ENCODE data around the gene METTL14.

METTL14 gene

DNA sequence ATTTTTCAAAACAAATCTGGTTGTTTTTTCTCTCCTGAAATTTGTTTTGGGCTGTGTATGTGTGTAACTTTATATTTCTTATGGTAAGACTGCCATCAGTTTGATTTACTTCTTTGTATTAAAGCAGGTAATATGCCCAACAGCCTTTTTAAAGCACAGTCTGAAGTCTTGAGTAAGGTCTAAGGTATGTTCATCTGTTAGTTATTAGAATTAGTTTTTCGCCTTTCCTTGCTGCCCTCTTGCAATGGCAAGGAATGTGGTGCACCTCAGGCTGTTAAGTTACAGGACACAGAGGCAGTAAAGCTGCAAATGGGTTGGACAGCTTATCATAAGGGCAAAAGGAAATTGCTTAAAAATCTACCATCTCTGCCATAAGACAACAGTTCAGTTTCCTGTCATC lies 71.8 kb downstream of the METTL14 start:
- in situ Hi-C loops (cut with MboI; ENCODE audit: low sequenced_read_pairs): loop anchor here (25.0 kb wide), 1 partner anchor 205 kb away; no protein-coding TSS in a partner anchor

DNA sequence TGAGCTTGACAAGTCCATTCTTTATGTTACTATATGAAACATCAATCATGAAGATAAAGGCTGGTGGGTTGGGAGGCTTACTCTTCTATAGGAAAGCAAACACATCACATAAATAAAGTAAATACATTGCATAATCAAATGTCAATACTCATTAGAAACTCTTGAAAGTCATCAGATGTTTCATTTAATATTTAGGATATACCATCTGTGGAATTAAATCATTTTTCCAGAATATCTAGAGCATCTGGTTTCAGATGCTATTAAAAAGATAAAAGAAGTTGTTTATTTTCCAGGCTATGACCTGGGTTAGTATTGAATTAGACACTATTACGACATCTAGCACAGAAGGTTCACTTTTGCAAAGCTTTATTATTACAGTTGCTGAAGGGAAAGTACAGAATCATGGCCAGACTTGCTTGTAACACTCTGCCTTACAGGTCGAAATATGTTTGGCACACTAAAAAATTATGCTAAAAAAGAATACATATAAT lies 72.6 kb downstream of the METTL14 start:
- in situ Hi-C loops (cut with MboI; ENCODE audit: low sequenced_read_pairs): loop anchor here (25.0 kb wide), 1 partner anchor 204 kb away; no protein-coding TSS in a partner anchor

DNA sequence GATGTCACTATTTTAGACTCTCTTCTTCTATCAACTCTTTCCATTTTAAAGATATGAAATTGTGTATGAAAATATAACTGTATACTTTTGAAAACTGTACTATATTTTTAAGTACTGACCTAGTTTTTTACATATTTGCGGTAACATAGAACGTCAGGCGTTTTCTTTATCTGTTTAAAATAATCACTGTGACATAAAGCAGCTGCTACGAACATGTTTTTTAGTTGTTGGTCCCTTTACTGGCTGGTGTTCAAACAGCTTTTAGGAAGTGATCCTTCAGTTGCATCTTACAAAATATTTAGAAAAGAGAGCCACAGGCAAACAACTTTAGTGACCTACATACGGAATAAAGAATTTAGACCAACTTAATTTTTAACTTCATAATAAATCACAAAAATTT lies 73.1 kb downstream of the METTL14 start:
- in situ Hi-C loops (cut with MboI; ENCODE audit: low sequenced_read_pairs): loop anchor here (25.0 kb wide), 1 partner anchor 204 kb away; no protein-coding TSS in a partner anchor

DNA sequence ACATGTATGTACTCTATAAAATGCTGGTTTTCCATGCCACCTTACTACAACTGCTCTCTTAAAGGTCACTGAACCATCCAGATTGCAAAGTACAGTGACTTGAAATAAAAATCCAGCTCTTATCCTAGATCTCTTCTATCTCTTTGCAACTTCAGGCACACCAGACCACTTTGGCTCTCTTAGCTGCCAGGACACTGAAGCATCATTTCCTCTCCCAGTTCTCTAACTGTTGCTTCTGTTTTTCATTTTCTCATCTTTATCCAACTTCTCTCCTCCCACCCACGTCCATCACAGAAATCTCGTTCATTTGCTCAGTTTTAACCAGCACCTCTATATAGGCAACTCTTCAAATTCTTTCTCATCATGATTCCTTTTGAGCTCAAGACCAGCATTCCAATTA lies 74.3 kb downstream of the METTL14 start:
- in situ Hi-C loops (cut with MboI; ENCODE audit: low sequenced_read_pairs): loop anchor here (25.0 kb wide), 1 partner anchor 203 kb away; no protein-coding TSS in a partner anchor

DNA sequence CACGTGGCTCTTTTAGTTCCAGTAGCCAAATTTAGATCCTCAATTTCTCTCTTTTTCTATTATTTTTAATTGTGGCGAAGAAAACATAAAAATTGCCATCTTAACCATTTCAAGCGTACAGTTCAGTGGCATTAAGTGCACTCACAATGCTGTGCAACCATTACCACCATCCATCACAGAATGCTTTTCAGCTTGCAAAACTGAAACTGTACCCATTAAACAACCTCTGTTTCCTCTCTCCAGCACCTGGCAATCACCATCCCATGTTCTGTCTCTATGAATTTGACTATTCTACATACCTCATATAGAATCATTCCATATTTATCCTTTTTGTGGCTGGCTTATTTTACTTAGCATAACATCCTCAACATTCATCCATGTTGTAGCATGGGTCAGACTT lies 74.9 kb downstream of the METTL14 start:
- in situ Hi-C loops (cut with MboI; ENCODE audit: low sequenced_read_pairs): loop anchor here (25.0 kb wide), 1 partner anchor 202 kb away; no protein-coding TSS in a partner anchor

DNA sequence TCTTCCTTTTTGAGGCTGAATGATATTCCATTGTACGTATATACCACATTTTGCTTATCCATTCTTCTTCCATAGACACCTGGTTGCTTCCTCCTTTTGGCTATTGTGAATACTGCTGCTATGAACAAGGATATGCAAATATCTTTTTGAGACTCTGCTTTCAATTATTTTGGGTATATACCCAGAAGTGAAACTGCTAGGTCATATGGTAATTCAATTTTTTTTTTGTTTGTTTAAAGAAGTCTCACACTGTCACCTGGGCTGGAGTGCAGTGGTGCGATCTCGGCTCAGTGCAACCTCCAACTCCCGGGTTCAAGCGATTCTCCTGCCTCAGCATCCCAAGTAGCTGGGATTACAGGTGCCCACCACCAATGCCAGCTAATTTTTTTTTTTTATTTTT lies 75.3 kb downstream of the METTL14 start:
- in situ Hi-C loops (cut with MboI; ENCODE audit: low sequenced_read_pairs): loop anchor here (25.0 kb wide), 1 partner anchor 202 kb away; no protein-coding TSS in a partner anchor

DNA sequence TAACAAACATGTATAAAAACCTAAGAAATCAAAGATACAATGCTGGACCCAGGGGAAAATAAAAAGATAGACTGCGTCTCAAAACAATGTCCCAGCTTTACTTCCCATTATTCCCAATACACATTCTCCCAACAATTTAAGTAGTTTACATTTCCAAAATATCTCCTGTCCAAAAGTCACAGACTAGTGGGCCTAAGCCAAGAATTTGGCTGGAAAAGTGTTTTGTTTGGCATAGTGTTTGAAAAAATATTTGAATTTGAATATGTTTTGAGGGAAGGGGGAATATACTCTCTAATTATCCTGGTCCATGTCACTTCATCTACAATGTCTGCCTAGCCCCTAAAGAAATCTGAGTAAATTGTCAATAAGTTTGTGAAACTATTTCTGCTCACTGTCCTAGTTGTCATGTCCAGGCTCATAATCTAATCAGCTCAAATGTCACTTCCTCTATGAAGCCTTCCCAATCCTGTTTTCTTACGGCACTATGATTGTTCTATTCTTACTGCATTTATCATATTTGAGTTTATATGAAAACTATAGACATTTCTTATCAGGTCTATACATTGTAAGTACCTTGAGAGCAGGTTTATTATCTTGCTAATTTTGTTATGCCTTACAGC lies 76.3 kb downstream of the METTL14 start:
- in situ Hi-C loops (cut with MboI; ENCODE audit: low sequenced_read_pairs): loop anchor here (25.0 kb wide), 1 partner anchor 201 kb away; no protein-coding TSS in a partner anchor

DNA sequence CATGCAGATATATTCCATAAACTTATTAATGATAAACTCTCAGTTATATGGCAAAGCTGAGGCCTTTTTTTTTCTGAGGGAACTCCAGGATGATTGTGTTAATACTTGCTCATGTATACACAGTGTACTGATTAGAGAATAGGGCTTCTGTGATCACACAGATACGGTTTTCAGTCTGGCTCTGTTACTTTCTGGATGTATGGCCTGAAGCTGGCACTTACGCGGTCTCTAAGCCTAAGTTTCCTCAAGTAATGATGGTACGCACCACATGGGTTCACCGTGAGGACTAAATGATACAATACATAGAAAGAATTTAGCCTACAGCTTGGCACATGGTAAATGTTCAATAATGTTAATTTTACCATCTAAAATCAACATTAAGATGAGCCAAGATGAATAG lies 77.0 kb downstream of the METTL14 start:
- in situ Hi-C loops (cut with MboI; ENCODE audit: low sequenced_read_pairs): loop anchor here (25.0 kb wide), 1 partner anchor 200 kb away; no protein-coding TSS in a partner anchor

DNA sequence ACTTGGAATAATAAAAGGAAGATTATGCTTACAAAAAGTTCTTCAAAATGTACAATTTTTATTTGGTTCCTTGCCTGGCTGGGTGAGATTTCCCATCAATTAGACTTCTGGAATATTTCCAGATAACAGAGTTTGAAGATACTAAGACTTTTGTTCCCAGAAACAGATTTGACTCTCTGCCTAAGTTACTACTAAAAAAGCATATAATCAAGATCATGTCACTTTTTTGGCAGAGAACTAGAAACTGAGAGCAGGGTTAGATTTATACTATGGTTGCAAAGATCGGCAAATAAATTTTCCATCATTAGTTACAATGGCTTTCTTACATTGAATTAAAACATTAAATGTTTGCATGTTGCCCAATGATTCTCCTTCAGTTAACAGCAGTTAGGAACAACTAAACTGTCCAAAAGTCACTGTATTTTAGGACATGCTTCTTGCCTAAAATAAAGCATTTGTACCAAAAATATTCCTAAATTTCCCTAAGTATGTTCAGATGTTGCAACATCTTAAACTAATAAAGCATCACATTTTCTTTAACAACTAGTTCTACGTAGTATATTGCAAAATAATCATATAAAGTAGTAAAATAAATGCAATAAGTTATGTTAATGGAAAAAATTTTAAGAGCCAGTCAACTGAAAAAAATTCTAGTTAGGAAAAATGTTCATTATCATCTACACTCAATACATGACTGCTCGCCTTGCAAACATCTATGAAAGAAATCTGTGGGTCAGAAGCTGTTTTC lies 77.7 kb downstream of the METTL14 start:
- in situ Hi-C loops (cut with MboI; ENCODE audit: low sequenced_read_pairs): loop anchor here (25.0 kb wide), 1 partner anchor 199 kb away; no protein-coding TSS in a partner anchor
